Loucy (cell line): ENCODE measurements around the gene LONP2.

ENCODE experiments used
- H2AFZ ChIP-seq: fragments of 200-600 bp; sonication (generic); 2 replicates; pipeline ENCODE4 v1.6.0; 2016; ENCODE audit warnings: antibody characterized with exemption, mild to moderate bottlenecking, low read length, moderate library complexity
- H3F3A ChIP-seq: fragments of 200-600 bp; 2 replicates; pipeline ENCODE4 v1.6.0; 2016; ENCODE audit warnings: antibody characterized with exemption, low read depth, mild to moderate bottlenecking
- H3K27me3 ChIP-seq: fragments of 200-600 bp; sonication (generic); 2 replicates; pipeline ENCODE4 v1.6.1; 2014; ENCODE audit warnings: low read length, mild to moderate bottlenecking; ENCODE audit not compliant: insufficient read depth, poor library complexity, severe bottlenecking
- H3K36me3 ChIP-seq: fragments of 200-600 bp; sonication (generic); 2 replicates; pipeline ENCODE4 v1.6.1; 2016; ENCODE audit warnings: low read length; ENCODE audit not compliant: insufficient read depth
- H3K4me1 ChIP-seq: fragments of 200-600 bp; sonication (generic); 2 replicates; pipeline ENCODE4 v1.5.1; 2014; ENCODE audit warnings: low read length, mild to moderate bottlenecking; ENCODE audit not compliant: insufficient read depth, poor library complexity, severe bottlenecking
- H3K4me2 ChIP-seq: fragments of 200-600 bp; sonication (generic); 2 replicates; pipeline ENCODE4 v1.6.0; 2014; ENCODE audit warnings: antibody characterized with exemption, low read length, low read depth, mild to moderate bottlenecking; ENCODE audit not compliant: poor library complexity, severe bottlenecking
- H3K4me3 ChIP-seq: fragments of 200-600 bp; sonication (generic); 2 replicates; pipeline ENCODE4 v1.5.1; 2014; ENCODE audit warnings: low read length, mild to moderate bottlenecking, mixed read lengths; ENCODE audit not compliant: poor library complexity, severe bottlenecking
- H3K79me2 ChIP-seq: fragments of 200-600 bp; sonication (generic); 2 replicates; pipeline ENCODE4 v1.6.1; 2014; ENCODE audit warnings: low read length; ENCODE audit not compliant: insufficient read depth
- H3K9ac ChIP-seq: fragments of 200-600 bp; sonication (generic); 2 replicates; pipeline ENCODE4 v1.6.0; 2014; ENCODE audit warnings: mild to moderate bottlenecking, low read depth, low read length, moderate library complexity; ENCODE audit not compliant: poor library complexity, severe bottlenecking
- H3K9me2 ChIP-seq: fragments of 200-600 bp; sonication (generic); replicated peaks from 2 replicates; pipeline ENCODE4 v1.6.1; 2016; ENCODE audit warnings: low read depth, low read length, mixed read lengths
- H3K9me3 ChIP-seq: fragments of 200-600 bp; sonication (generic); 2 replicates; pipeline ENCODE4 v1.6.1; 2014; ENCODE audit warnings: mild to moderate bottlenecking, antibody characterized with exemption, low read length, low read depth; ENCODE audit not compliant: insufficient read depth
- H4K20me1 ChIP-seq: fragments of 200-600 bp; sonication (generic); 2 replicates; pipeline ENCODE4 v1.6.0; 2014; ENCODE audit warnings: antibody characterized with exemption, low read length, mild to moderate bottlenecking; ENCODE audit not compliant: insufficient read depth, poor library complexity, severe bottlenecking
- CTCF ChIP-seq: fragments of 200-600 bp; sonication (generic); conservative IDR thresholded peaks from 2 replicates; pipeline ENCODE4 v1.5.1; 2014; ENCODE audit warnings: mild to moderate bottlenecking, antibody characterized with exemption, low read length
- EZH2phosphoT487 ChIP-seq: fragments of 200-600 bp; IDR thresholded peaks from 2 replicates; pipeline ENCODE4 v1.6.1; 2018; ENCODE audit warnings: antibody characterized with exemption, mild to moderate bottlenecking, moderate library complexity, borderline replicate concordance

Gene LONP2

GRCh38 chr16:48342591-48342990 lies 98.5 kb downstream of the LONP2 start:
- no peaks in the 10 kb centered on the region for H3K79me2 ChIP-seq
- TF ChIP-seq EZH2phosphoT487 (no peak), CTCF (no peak)
- H3K4me1 ChIP-seq, result no peaks in the 10 kb centered on the region
- peaks cover 55% of the 10 kb centered on the region; the same call in 1 of the 2 replicates for H3K36me3 ChIP-seq
- no peak overlapping the region for H3K9ac ChIP-seq
- H3F3A ChIP-seq, result no peaks in the 10 kb centered on the region
- H3K27me3 ChIP-seq, result no peaks in the 10 kb centered on the region
- no peaks in the 10 kb centered on the region for H4K20me1 ChIP-seq
- H2AFZ ChIP-seq, result no peak overlapping the region
- no peak overlapping the region for H3K4me3 ChIP-seq
- no peaks in the 10 kb centered on the region for H3K9me3 ChIP-seq
- H3K4me2 ChIP-seq, result no peak overlapping the region
- H3K9me2 ChIP-seq, result no peaks in the 10 kb centered on the region

GRCh38 chr16:48347191-48347865 lies 103.2 kb downstream of the LONP2 start:
- Histone ChIP-seq H2AFZ (no peak overlapping the region), H3K4me1 (no peaks in the 10 kb centered on the region), H3K9me3 (no peaks in the 10 kb centered on the region), H3K27me3 (no peaks in the 10 kb centered on the region), H3F3A (no peaks in the 10 kb centered on the region), H3K79me2 (peaks cover 7% of the 10 kb centered on the region; the same call in 1 of the 2 replicates), H3K9ac (no peak overlapping the region), H3K4me3 (no peak overlapping the region), H3K4me2 (no peak overlapping the region), H3K9me2 (no peaks in the 10 kb centered on the region), H4K20me1 (peaks cover 6% of the 10 kb centered on the region), H3K36me3 (peaks cover 72% of the 10 kb centered on the region; the same call in 1 of the 2 replicates)
- TF ChIP-seq CTCF, result no peak
- no peak for TF ChIP-seq EZH2phosphoT487

- H2AFZ ChIP-seq, result no peak overlapping the region
- H3F3A ChIP-seq, result no peaks in the 10 kb centered on the region
- H3K4me1 ChIP-seq, result no peaks in the 10 kb centered on the region
- no peak overlapping the region for H3K4me3 ChIP-seq
- H3K27me3 ChIP-seq, result no peaks in the 10 kb centered on the region
- peaks cover 12% of the 10 kb centered on the region; the same call in 1 of the 2 replicates for H3K79me2 ChIP-seq
- TF ChIP-seq CTCF, result no peak
- no peak for TF ChIP-seq EZH2phosphoT487
- H3K9me3 ChIP-seq, result no peaks in the 10 kb centered on the region
- H3K9ac ChIP-seq, result no peak overlapping the region
- peaks cover 7% of the 10 kb centered on the region for H4K20me1 ChIP-seq
- no peak overlapping the region for H3K4me2 ChIP-seq
- H3K9me2 ChIP-seq, result no peaks in the 10 kb centered on the region
- peaks cover 72% of the 10 kb centered on the region; the same call in 1 of the 2 replicates for H3K36me3 ChIP-seq
Observed at GRCh38 chr16:48347980-48348379, 103.9 kb downstream of the LONP2 start.
